Prostate gland (tissue), 2 donors: Measurements from ENCODE around the gene ITSN1. TPM values are rescaled to one million over a fixed set of nuclear protein-coding genes. Genes with fewer than 3 reads are reported as not detected.

ENCODE experiments used
- DNase-seq: peaks from one replicate; pipeline ENCODE4 v3.0.0-alpha.2; 2019; ENCODE audit warnings: low spot score
- H3K27ac ChIP-seq, 2 donors: fragments of 200-600 bp; sonication (generic); 2 replicates each; pipeline ENCODE4 v1.5.1; 2017 to 2019
- H3K27me3 ChIP-seq: fragments of 200-600 bp; sonication (generic); replicated peaks from 2 replicates; pipeline ENCODE4 v1.5.1; 2019; ENCODE audit not compliant: insufficient read depth
- H3K36me3 ChIP-seq, 2 donors: fragments of 200-600 bp; sonication (generic); 1 replicate in 1 of 2; 2 replicates in 1 of 2; pipeline versions ENCODE4 v1.5.1 to v1.8.1; 2017 to 2019
- H3K4me1 ChIP-seq: fragments of 200-600 bp; sonication (generic); replicated peaks from 2 replicates; pipeline ENCODE4 v1.5.1; 2019
- H3K4me3 ChIP-seq, 2 donors: fragments of 200-600 bp; sonication (generic); 2 replicates each; pipeline ENCODE4 v1.5.1; 2017 to 2019
- H3K9me3 ChIP-seq: fragments of 200-600 bp; sonication (generic); 2 replicates; pipeline ENCODE4 v1.5.1; 2017
- POLR2A ChIP-seq: fragments of 450-650 bp; IDR thresholded peaks from one replicate; pipeline ENCODE4 v1.6.1; 2016; ENCODE audit warnings: antibody characterized with exemption, mild to moderate bottlenecking
- POLR2AphosphoS5 ChIP-seq: sonication (generic); formaldehyde crosslinking; IDR thresholded peaks from one replicate; pipeline ENCODE4 v1.6.1; 2017; ENCODE audit warnings: antibody characterized with exemption
- WGBS: methylation state at CpG from one replicate; pipeline ENCODE4 v1.1.5; 2018; 5-methylcytosine and 5-hydroxymethylcytosine counted together
- intact Hi-C: fragments of 100-400 bp; cut with DNase I; formaldehyde crosslinking; loops from one replicate; pipeline ENCODE4 v1.14.2; 2022
- total RNA-seq, 2 donors: library from RNA; depleted of rRNA; stranded (reverse); fragments of >200 nt; gene quantifications; one replicate each; pipeline ENCODE4 v1.1.0, GENCODE V29; 2016
- TF ChIP-seq, protein P1 (sequence below), 4 experiments: fragments of 200-600 bp in 2 of 4; fragments of 450-650 bp in 2 of 4; sonication (generic) in 2 of 4; IDR thresholded peaks; 1 replicate in 3 of 4; 2 replicates in 1 of 4; pipeline ENCODE4 v1.5.1; 2016 to 2019; ENCODE audit warnings: antibody characterized with exemption in 4 of 4, mild to moderate bottlenecking in 2 of 4, moderate library complexity in 2 of 4

Gene ITSN1
- total RNA-seq, 2 donors from 2014 or later, result 14.8 to 44.9 TPM

DNA sequence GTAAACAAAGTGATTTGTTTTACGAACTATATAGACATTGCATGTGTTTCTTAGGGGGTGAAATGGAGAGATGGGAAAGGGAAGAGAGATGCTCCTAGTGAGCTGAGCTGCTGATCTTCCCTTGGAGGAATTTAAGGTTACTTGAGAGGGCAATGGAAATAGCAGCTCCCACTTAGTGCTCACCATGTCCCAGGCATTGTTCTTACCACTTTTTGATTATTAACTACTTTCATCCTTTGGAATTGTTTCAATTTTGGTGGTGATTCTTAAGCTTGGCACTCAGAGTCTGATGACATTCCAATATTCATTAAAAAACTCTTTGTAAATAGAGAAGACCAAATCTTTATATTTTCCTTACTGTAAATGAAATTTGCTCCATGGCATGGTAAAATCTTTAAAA lies 124.9 kb downstream of the ITSN1 start:
- intact Hi-C loops, result no loop called here
- no peak overlapping the region for H3K4me3 ChIP-seq
- no peaks in the 10 kb centered on the region for H3K9me3 ChIP-seq
- WGBS, result 92% methylated on average over 1 of the region's 1 CpG
- no peaks in the 10 kb centered on the region for H3K36me3 ChIP-seq
- TF ChIP-seq, protein P1, sequence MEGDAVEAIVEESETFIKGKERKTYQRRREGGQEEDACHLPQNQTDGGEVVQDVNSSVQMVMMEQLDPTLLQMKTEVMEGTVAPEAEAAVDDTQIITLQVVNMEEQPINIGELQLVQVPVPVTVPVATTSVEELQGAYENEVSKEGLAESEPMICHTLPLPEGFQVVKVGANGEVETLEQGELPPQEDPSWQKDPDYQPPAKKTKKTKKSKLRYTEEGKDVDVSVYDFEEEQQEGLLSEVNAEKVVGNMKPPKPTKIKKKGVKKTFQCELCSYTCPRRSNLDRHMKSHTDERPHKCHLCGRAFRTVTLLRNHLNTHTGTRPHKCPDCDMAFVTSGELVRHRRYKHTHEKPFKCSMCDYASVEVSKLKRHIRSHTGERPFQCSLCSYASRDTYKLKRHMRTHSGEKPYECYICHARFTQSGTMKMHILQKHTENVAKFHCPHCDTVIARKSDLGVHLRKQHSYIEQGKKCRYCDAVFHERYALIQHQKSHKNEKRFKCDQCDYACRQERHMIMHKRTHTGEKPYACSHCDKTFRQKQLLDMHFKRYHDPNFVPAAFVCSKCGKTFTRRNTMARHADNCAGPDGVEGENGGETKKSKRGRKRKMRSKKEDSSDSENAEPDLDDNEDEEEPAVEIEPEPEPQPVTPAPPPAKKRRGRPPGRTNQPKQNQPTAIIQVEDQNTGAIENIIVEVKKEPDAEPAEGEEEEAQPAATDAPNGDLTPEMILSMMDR (IDR thresholded peaks at IDR 0.05), result no peak
- no peak for TF ChIP-seq POLR2A
- TF ChIP-seq POLR2AphosphoS5, result no peak
- DNase-seq, result no peak
- H3K4me1 ChIP-seq, result no peaks in the 10 kb centered on the region
- H3K27ac ChIP-seq, result no peak overlapping the region
- no peaks in the 10 kb centered on the region for H3K27me3 ChIP-seq

DNA sequence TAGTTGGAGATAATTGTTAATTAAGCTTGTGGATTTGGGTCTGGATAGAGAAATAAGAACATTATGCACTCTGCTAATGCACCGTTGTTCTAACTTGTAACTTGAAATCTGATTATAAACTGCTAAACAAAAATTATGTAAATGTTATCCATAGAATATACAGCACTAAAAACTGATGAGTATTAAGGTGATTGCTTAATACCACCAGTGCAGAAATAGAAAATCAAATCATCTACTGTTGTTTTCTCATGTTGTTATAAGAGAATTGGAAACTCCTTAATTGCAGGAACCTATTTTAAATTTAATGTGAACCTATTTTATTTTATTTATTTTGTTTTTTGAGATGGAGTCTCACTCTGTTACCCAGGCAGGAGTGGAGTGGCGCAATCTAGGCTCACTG lies 125.7 kb downstream of the ITSN1 start:
- intact Hi-C loops, result no loop called here
- Histone ChIP-seq H3K4me3 (no peak overlapping the region), H3K4me1 (no peaks in the 10 kb centered on the region), H3K27ac (no peak overlapping the region), H3K27me3 (no peaks in the 10 kb centered on the region), H3K36me3 (no peaks in the 10 kb centered on the region), H3K9me3 (no peaks in the 10 kb centered on the region)
- WGBS, result 78% methylated on average over 2 of the region's 2 CpGs
- DNase-seq, result no peak
- TF ChIP-seq POLR2AphosphoS5, result no peak
- TF ChIP-seq, protein P1 (IDR thresholded peaks at IDR 0.05), result no peak
- no peak for TF ChIP-seq POLR2A

DNA sequence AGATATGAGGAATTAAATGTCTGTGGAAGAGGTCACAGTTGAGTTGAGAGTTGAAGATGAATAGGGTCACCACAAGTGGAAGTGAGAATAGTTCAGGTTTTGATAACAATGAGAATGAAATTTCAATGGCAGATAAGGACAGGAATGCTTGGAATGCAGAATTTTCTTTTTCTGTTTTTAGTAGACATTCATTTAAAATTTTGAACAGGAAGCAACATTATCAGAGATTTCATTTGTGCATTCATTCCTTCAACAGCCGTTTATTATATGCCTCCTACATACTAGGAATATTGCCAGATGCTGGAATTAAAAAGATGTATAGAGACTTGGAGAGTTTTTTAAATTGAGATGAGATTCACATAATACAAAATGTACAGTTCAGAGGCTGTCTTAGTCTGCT lies 126.8 kb downstream of the ITSN1 start:
- no peak overlapping the region for H3K4me3 ChIP-seq
- TF ChIP-seq, protein P1 (IDR thresholded peaks at IDR 0.05), result no peak
- TF ChIP-seq POLR2AphosphoS5 (no peak), POLR2A (no peak)
- no peak for DNase-seq
- intact Hi-C loops, result no loop called here
- WGBS, result 79% methylated on average over 1 of the region's 1 CpG
- H3K27ac ChIP-seq, result no peak overlapping the region
- no peaks in the 10 kb centered on the region for H3K27me3 ChIP-seq
- H3K4me1 ChIP-seq, result no peaks in the 10 kb centered on the region
- H3K9me3 ChIP-seq, result no peaks in the 10 kb centered on the region
- no peaks in the 10 kb centered on the region for H3K36me3 ChIP-seq

DNA sequence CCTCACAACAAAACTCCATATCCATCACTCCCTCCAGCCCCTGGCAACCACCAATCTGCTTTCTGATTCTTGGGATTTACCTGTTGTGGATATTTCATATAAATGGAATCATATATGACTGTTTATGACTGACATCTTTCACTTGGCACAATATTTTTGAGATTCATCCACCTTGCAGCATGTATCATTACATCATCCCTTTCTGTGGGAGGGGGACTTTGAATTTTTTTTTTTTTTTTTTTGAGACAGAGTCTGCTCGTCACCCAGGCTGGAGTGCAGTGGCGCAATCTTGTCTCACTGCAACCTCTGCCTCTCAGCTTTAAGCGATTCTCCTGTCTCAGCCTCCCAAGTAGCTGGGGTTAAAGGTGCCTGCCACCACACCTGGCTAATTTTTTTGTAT lies 128.2 kb downstream of the ITSN1 start:
- WGBS, result 95% methylated on average over 3 of the region's 3 CpGs
- no peak overlapping the region for H3K27ac ChIP-seq
- no peaks in the 10 kb centered on the region for H3K36me3 ChIP-seq
- H3K4me1 ChIP-seq, result no peaks in the 10 kb centered on the region
- H3K27me3 ChIP-seq, result no peaks in the 10 kb centered on the region
- intact Hi-C loops, result no loop called here
- DNase-seq, result no peak
- no peaks in the 10 kb centered on the region for H3K9me3 ChIP-seq
- TF ChIP-seq POLR2A (no peak), POLR2AphosphoS5 (no peak)
- TF ChIP-seq, protein P1 (IDR thresholded peaks at IDR 0.05), result no peak
- no peak overlapping the region for H3K4me3 ChIP-seq

DNA sequence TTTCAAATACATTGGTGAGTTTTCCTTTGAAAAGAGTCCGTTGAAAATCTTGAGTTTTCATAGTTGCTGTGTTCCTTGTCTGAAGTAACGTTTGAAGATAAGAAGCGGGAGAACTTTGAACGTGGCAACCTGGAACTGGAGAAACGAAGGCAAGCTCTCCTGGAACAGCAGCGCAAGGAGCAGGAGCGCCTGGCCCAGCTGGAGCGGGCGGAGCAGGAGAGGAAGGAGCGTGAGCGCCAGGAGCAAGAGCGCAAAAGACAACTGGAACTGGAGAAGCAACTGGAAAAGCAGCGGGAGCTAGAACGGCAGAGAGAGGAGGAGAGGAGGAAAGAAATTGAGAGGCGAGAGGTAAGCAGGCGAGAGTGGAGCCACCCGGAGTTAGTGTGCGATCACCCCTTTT lies 129.7 kb downstream of the ITSN1 start:
- intact Hi-C loops, result no loop called here

More for the DNA sequence above, 129.7 kb downstream of the ITSN1 start:
- Histone ChIP-seq H3K9me3 (no peaks in the 10 kb centered on the region), H3K36me3 (no peaks in the 10 kb centered on the region), H3K27ac (no peak overlapping the region), H3K27me3 (no peaks in the 10 kb centered on the region), H3K4me1 (no peaks in the 10 kb centered on the region), H3K4me3 (no peak overlapping the region)
- no peak for DNase-seq
- 94% methylated on average over 18 of the region's 18 CpGs for whole genome bisulfite sequencing
- TF ChIP-seq, protein P1 (IDR thresholded peaks at IDR 0.05), result no peak
- TF ChIP-seq POLR2AphosphoS5 (no peak), POLR2A (no peak)
